CD4-positive, CD25-positive, alpha-beta regulatory T cell (primary cell): Measurements from ENCODE around the gene FATE1. TPM values are rescaled to one million over a fixed set of nuclear protein-coding genes. Genes with fewer than 3 reads are reported as not detected.

Source experiments
- ATAC-seq, 2 donors: fragments of 150-1000 bp; cut with Tn5 transposase; one replicate each; pipeline ENCODE4 v1.10.0; 2021; ENCODE audit warnings: low read depth in 2 of 2, moderate number of reproducible peaks in 2 of 2, moderate library complexity in 1 of 2
- DNase-seq, 3 donors: peaks; one replicate each; pipeline versions ENCODE4 v3.0.0 to v3.0.0-alpha.2; 2012 to 2022; ENCODE audit warnings: mixed read lengths in 1 of 3
- H3K27ac ChIP-seq: one replicate; pipeline ENCODE4 v1.7.0; 2013; ENCODE audit warnings: mild to moderate bottlenecking, low read length; ENCODE audit not compliant: insufficient read depth, poor library complexity, severe bottlenecking
- H3K27me3 ChIP-seq: one replicate; pipeline ENCODE4 v1.7.0; 2013; ENCODE audit warnings: low read length; ENCODE audit not compliant: control insufficient read depth, insufficient read depth
- H3K36me3 ChIP-seq: one replicate; pipeline ENCODE4 v1.7.0; 2013; ENCODE audit warnings: mild to moderate bottlenecking, low read length, moderate library complexity; ENCODE audit not compliant: control insufficient read depth, insufficient read depth
- H3K4me1 ChIP-seq: 2 replicates; pipeline ENCODE4 v1.7.0; 2013; ENCODE audit warnings: mild to moderate bottlenecking, low read length; ENCODE audit not compliant: insufficient read depth, control insufficient read depth, poor library complexity, severe bottlenecking
- H3K4me3 ChIP-seq: one replicate; pipeline ENCODE4 v1.7.0; 2013; ENCODE audit warnings: low read depth, mild to moderate bottlenecking, low read length, moderate library complexity
- H3K9me3 ChIP-seq, 2 experiments: 1 replicate in 1 of 2; 2 replicates in 1 of 2; pipeline ENCODE4 v1.7.0; 2013; ENCODE audit warnings: low read length in 2 of 2, mild to moderate bottlenecking in 1 of 2, moderate library complexity in 1 of 2; ENCODE audit not compliant: control insufficient read depth in 2 of 2
- H3K27ac Mint-ChIP-seq, 3 donors: one replicate each; pipeline ENCODE4 v1.8.0; 2020 to 2022; ENCODE audit warnings: mild to moderate bottlenecking in 3 of 3, mixed read lengths in 3 of 3, moderate library complexity in 2 of 3
- H3K27me3 Mint-ChIP-seq: one replicate; pipeline ENCODE4 v1.8.0; 2022; ENCODE audit warnings: mild to moderate bottlenecking, mixed read lengths
- H3K36me3 Mint-ChIP-seq: one replicate; pipeline ENCODE4 v1.8.0; 2020; ENCODE audit warnings: mixed read lengths
- H3K4me1 Mint-ChIP-seq, 4 donors: one replicate each; pipeline ENCODE4 v1.8.0; 2020 to 2022; ENCODE audit warnings: mixed read lengths in 4 of 4, mild to moderate bottlenecking in 1 of 4
- H3K4me3 Mint-ChIP-seq, 4 donors: one replicate each; pipeline ENCODE4 v1.8.0; 2020 to 2022; ENCODE audit warnings: mild to moderate bottlenecking in 4 of 4, mixed read lengths in 4 of 4, moderate library complexity in 3 of 4
- H3K9me3 Mint-ChIP-seq, 7 donors: one replicate each; pipeline ENCODE4 v1.8.0; 2020 to 2022; ENCODE audit warnings: mixed read lengths in 7 of 7, mild to moderate bottlenecking in 3 of 7, moderate library complexity in 2 of 7
- polyA plus RNA-seq, 4 donors: library from polyadenylated mRNA; unstranded; fragments of 300-500 nt; fragmentation: Illumina TruSeq; gene quantifications; one replicate each; pipeline ENCODE4 v1.2.3, GENCODE V29; 2021
- total RNA-seq: library from RNA; stranded (reverse); gene quantifications from one replicate; pipeline ENCODE4 v1.2.3, GENCODE V29; 2022

The FATE1 gene
- total and polyA plus RNA-seq, 5 donors from 2014 or later = not detected

- no peaks in the 10 kb centered on the region for H3K27me3 Mint-ChIP-seq
- H3K36me3 Mint-ChIP-seq = no peaks in the 10 kb centered on the region
- Histone ChIP-seq H3K27ac (no peak overlapping the region), H3K27me3 (no peaks in the 10 kb centered on the region), H3K4me3 (no peak overlapping the region), H3K36me3 (no peaks in the 10 kb centered on the region), H3K9me3 (no peaks in the 10 kb centered on the region), H3K4me1 (no peaks in the 10 kb centered on the region)
- H3K4me1 Mint-ChIP-seq = no peaks in the 10 kb centered on the region
- no peak overlapping the region for H3K4me3 Mint-ChIP-seq
- DNase-seq (no peak), ATAC-seq (no peak)
- H3K9me3 Mint-ChIP-seq = peaks cover 0 to 2% (median 0%) of the 10 kb centered on the region in 7 donors
- H3K27ac Mint-ChIP-seq = no peak overlapping the region
These were observed 7.0 kb upstream of the FATE1 start for GRCh38 chrX:151708821-151709220.

GRCh38 chrX:151710457-151710856 is 5.4 kb upstream of the FATE1 start:
- no peak for DNase-seq
- ATAC-seq = no peak
- Mint-ChIP-seq H3K4me3 (no peak overlapping the region), H3K36me3 (no peaks in the 10 kb centered on the region), H3K4me1 (no peaks in the 10 kb centered on the region), H3K9me3 (no peaks in the 10 kb centered on the region), H3K27ac (no peak overlapping the region), H3K27me3 (no peaks in the 10 kb centered on the region)
- Histone ChIP-seq H3K4me1 (no peaks in the 10 kb centered on the region), H3K27me3 (no peaks in the 10 kb centered on the region), H3K36me3 (no peaks in the 10 kb centered on the region), H3K9me3 (no peaks in the 10 kb centered on the region), H3K27ac (no peak overlapping the region), H3K4me3 (no peak overlapping the region)

- no peak for DNase-seq
- Mint-ChIP-seq H3K9me3 (no peaks in the 10 kb centered on the region), H3K4me1 (no peaks in the 10 kb centered on the region), H3K27me3 (no peaks in the 10 kb centered on the region), H3K36me3 (no peaks in the 10 kb centered on the region), H3K27ac (peak overlapping the region in 1 of 3 donors; percentile 25), H3K4me3 (no peak overlapping the region)
- Histone ChIP-seq H3K36me3 (no peaks in the 10 kb centered on the region), H3K9me3 (no peaks in the 10 kb centered on the region), H3K4me3 (no peak overlapping the region), H3K27ac (no peak overlapping the region), H3K4me1 (no peaks in the 10 kb centered on the region), H3K27me3 (no peaks in the 10 kb centered on the region)
- no peak for ATAC-seq
These were observed 4.7 kb upstream of the FATE1 start for GRCh38 chrX:151711154-151711553.

- Histone ChIP-seq H3K36me3 (no peaks in the 10 kb centered on the region), H3K4me3 (no peak overlapping the region), H3K27ac (no peak overlapping the region), H3K27me3 (no peaks in the 10 kb centered on the region), H3K9me3 (no peaks in the 10 kb centered on the region), H3K4me1 (no peaks in the 10 kb centered on the region)
- DNase-seq (no peak), ATAC-seq (no peak)
- Mint-ChIP-seq H3K9me3 (no peaks in the 10 kb centered on the region), H3K27me3 (no peaks in the 10 kb centered on the region), H3K4me1 (no peaks in the 10 kb centered on the region), H3K27ac (no peak overlapping the region), H3K4me3 (no peak overlapping the region), H3K36me3 (no peaks in the 10 kb centered on the region)
These were observed 4.0 kb upstream of the FATE1 start for GRCh38 chrX:151711787-151712186.

- ATAC-seq (no peak), DNase-seq (no peak)
- Histone ChIP-seq H3K9me3 (no peaks in the 10 kb centered on the region), H3K4me3 (no peak overlapping the region), H3K4me1 (no peaks in the 10 kb centered on the region), H3K27me3 (no peaks in the 10 kb centered on the region), H3K27ac (no peak overlapping the region), H3K36me3 (no peaks in the 10 kb centered on the region)
- Mint-ChIP-seq H3K27ac (no peak overlapping the region), H3K27me3 (no peaks in the 10 kb centered on the region), H3K4me3 (no peak overlapping the region), H3K4me1 (no peaks in the 10 kb centered on the region), H3K9me3 (no peaks in the 10 kb centered on the region), H3K36me3 (no peaks in the 10 kb centered on the region)
These were observed 3.6 kb upstream of the FATE1 start for GRCh38 chrX:151712253-151712652.

GRCh38 chrX:151713849-151714248 is 2.0 kb upstream of the FATE1 start:
- Histone ChIP-seq H3K27ac (no peak overlapping the region), H3K9me3 (no peaks in the 10 kb centered on the region), H3K36me3 (no peaks in the 10 kb centered on the region), H3K4me1 (no peaks in the 10 kb centered on the region), H3K4me3 (no peak overlapping the region), H3K27me3 (no peaks in the 10 kb centered on the region)
- no peak overlapping the region for H3K4me3 Mint-ChIP-seq
- no peak overlapping the region for H3K27ac Mint-ChIP-seq
- ATAC-seq (no peak), DNase-seq (peak in 1 of 3 donors; percentile 15)
- H3K4me1 Mint-ChIP-seq = no peaks in the 10 kb centered on the region
- no peaks in the 10 kb centered on the region for H3K9me3 Mint-ChIP-seq
- H3K36me3 Mint-ChIP-seq = no peaks in the 10 kb centered on the region
- H3K27me3 Mint-ChIP-seq = no peaks in the 10 kb centered on the region

- Mint-ChIP-seq H3K4me1 (no peaks in the 10 kb centered on the region), H3K9me3 (no peaks in the 10 kb centered on the region), H3K36me3 (no peaks in the 10 kb centered on the region), H3K27ac (no peak overlapping the region), H3K4me3 (no peak overlapping the region), H3K27me3 (no peaks in the 10 kb centered on the region)
- Histone ChIP-seq H3K27ac (no peak overlapping the region), H3K4me1 (no peaks in the 10 kb centered on the region), H3K9me3 (no peaks in the 10 kb centered on the region), H3K4me3 (no peak overlapping the region), H3K36me3 (no peaks in the 10 kb centered on the region), H3K27me3 (no peaks in the 10 kb centered on the region)
- DNase-seq = no peak
- no peak for ATAC-seq
These were observed 1.5 kb upstream of the FATE1 start for GRCh38 chrX:151714362-151714761.

GRCh38 chrX:151722241-151722846 is 6.5 kb downstream of the FATE1 start:
- Histone ChIP-seq H3K4me3 (no peak overlapping the region), H3K27ac (no peak overlapping the region), H3K9me3 (no peaks in the 10 kb centered on the region), H3K27me3 (no peaks in the 10 kb centered on the region), H3K4me1 (no peaks in the 10 kb centered on the region), H3K36me3 (no peaks in the 10 kb centered on the region)
- no peaks in the 10 kb centered on the region for H3K4me1 Mint-ChIP-seq
- DNase-seq = peak in 1 of 3 donors; percentile 5
- H3K4me3 Mint-ChIP-seq = no peak overlapping the region
- peaks cover 0 to 2% (median 0%) of the 10 kb centered on the region in 7 donors for H3K9me3 Mint-ChIP-seq
- H3K27ac Mint-ChIP-seq = no peak overlapping the region
- no peak for ATAC-seq
- no peaks in the 10 kb centered on the region for H3K36me3 Mint-ChIP-seq
- no peaks in the 10 kb centered on the region for H3K27me3 Mint-ChIP-seq
